Measurements from ENCODE around the gene BORCS6. TPM values are rescaled to one million over a fixed set of nuclear protein-coding genes. Genes with fewer than 3 reads are reported as not detected.

Gene BORCS6
- total and polyA plus RNA-seq, 9 of the 15 experiments (the other 6 are each of a cell fraction or from before 2014, with no cell fraction given) = 0.01 to 7.4 (median 2.3) TPM

DNA sequence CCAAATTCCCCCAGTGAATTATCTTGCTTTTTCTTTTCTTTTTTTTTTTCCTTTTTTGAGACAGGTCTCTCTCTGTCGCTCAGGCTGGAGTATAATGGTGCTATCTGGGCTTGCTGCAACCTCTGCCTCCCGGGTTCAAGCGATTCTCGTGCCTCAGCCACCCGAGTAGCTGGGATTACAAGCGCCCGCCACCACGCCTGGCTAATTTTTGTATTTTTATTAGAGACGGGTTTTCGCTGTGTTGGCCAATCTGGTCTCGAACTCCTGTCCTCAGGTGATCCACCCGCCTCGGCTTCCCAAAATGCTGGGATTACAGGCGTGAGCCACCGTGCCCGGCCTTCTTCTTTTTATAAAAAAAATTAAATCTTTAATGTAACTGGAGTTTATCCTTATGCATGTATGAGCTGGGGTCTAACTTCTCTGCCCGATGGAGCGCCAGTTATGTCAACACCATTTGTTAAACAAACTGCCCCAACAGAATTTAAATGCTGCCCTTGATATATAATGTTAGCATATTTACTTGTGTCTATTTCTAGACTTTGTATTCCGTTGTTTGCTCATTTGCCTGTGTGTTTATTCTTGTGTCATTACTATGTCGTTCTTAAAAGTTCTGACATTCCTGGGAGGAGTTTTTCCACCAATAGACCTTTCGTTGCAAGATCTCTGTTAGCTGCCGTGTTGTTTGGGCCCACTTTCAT, 20.9 kb upstream of the BORCS6 start (continued):
- TF ChIP-seq GTF3C2 (IDR thresholded peaks at IDR 0.05; ENCODE audit: borderline replicate concordance, extremely low read depth, insufficient read length) = no peak

GRCh38 chr17:8209907-8210760, 20.2 kb upstream of the BORCS6 start, which contains the start of gene AURKB:
TSS of gene AURKB (minus strand) at chr17:8210575. CDS start at chr17:8210224, 351 bp downstream.
- Histone ChIP-seq H4K20me1 (replicated peaks; ENCODE audit: control insufficient read depth, insufficient read depth, low read length) (no peaks in the 10 kb centered on the region), H3K79me2 (ENCODE audit: control insufficient read depth, insufficient read depth, low read length) (peaks cover 32% of the 10 kb centered on the region), H3K9ac (ENCODE audit: insufficient read depth in 1 of 2, low read depth in 2 of 2, low read length in 2 of 2) (peak within 1 kb of the TSS; percentile 93 to 95), H3K4me2 (ENCODE audit: insufficient read depth, low read length) (peak within 1 kb of the TSS; percentile 95), H3K4me3 (peak within 1 kb of the TSS; percentile 73), H3K27me3 (ENCODE audit: control insufficient read depth in 2 of 2, insufficient read depth in 2 of 2, low read length in 2 of 2) (no peaks in the 10 kb centered on the region), H2AFZ (ENCODE audit: low read depth, low read length) (peak within 1 kb of the TSS; percentile 82), H3K9me1 (ENCODE audit: control insufficient read depth, insufficient read depth, low read length) (no peaks in the 10 kb centered on the region), H3K27ac (ENCODE audit: extremely low read depth, low read depth, low read length) (peak within 1 kb of the TSS; percentile 94), H3K36me3 (ENCODE audit: control insufficient read depth, insufficient read depth, low read length) (peaks cover 34% of the 10 kb centered on the region), H3K9me3 (replicated peaks; ENCODE audit: control insufficient read depth, insufficient read depth, low read depth, low read length) (no peaks in the 10 kb centered on the region), H3K4me1 (replicated peaks in 1 of 2; ENCODE audit: control insufficient read depth in 2 of 2, insufficient read depth in 2 of 2, low read length in 2 of 2) (peaks cover 17 to 25% of the 10 kb centered on the region in 2 experiments; a peak in 4 of 5 replicates)
- in situ Hi-C loops (cut with MboI) = no loop called here
- TSS peak; percentile 86 for BruUV-seq (replicated peaks)
- DNase-seq (ENCODE audit: extremely low read depth in 1 of 4, low spot score in 3 of 4) = peak; percentile 85 to 95 (median 88)
- intact Hi-C loops (cut with micrococcal nuclease) = loop anchor here (1.0 kb wide), 1 partner anchor 20 kb away; the partner anchor contains the start of gene BORCS6
- peak; percentile 98 for FAIRE-seq
- POLR2A ChIA-PET = interaction anchor here (0.6 to 6.6 kb wide), 16 partner anchors 9 to 712 kb away, joined by 3 to 89 read pairs (median 5); partner anchors contain the start of genes BORCS6, CTC1 and HES7
- WGBS (ENCODE audit: insufficient coverage, low coverage, missing lambda C conversion rate) = under 1% methylated on average over 30 of the region's 46 CpGs
- CTCF ChIA-PET (ENCODE audit: low intra/inter-chr PET ratio) = no interaction called here
- peak; percentile 92 for ATAC-seq
- TF ChIP-seq ZNF445 (CRISPR knock-in tag; IDR thresholded peaks at IDR 0.05; ENCODE audit: low read depth) = no peak
- TF ChIP-seq, protein P1, sequence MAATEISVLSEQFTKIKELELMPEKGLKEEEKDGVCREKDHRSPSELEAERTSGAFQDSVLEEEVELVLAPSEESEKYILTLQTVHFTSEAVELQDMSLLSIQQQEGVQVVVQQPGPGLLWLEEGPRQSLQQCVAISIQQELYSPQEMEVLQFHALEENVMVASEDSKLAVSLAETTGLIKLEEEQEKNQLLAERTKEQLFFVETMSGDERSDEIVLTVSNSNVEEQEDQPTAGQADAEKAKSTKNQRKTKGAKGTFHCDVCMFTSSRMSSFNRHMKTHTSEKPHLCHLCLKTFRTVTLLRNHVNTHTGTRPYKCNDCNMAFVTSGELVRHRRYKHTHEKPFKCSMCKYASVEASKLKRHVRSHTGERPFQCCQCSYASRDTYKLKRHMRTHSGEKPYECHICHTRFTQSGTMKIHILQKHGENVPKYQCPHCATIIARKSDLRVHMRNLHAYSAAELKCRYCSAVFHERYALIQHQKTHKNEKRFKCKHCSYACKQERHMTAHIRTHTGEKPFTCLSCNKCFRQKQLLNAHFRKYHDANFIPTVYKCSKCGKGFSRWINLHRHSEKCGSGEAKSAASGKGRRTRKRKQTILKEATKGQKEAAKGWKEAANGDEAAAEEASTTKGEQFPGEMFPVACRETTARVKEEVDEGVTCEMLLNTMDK (IDR thresholded peaks at IDR 0.05; ENCODE audit: borderline replicate concordance, insufficient read depth, low read depth, low read length, poor library complexity, severe bottlenecking) = no peak
- TF ChIP-seq RBM25 (IDR thresholded peaks at IDR 0.05; ENCODE audit: low read depth, low read length, severe bottlenecking) = peak; percentile 69
- TF ChIP-seq CAMTA2 (CRISPR knock-in tag; conservative IDR thresholded peaks at IDR 0.05) = no peak
- TF ChIP-seq, protein P2, sequence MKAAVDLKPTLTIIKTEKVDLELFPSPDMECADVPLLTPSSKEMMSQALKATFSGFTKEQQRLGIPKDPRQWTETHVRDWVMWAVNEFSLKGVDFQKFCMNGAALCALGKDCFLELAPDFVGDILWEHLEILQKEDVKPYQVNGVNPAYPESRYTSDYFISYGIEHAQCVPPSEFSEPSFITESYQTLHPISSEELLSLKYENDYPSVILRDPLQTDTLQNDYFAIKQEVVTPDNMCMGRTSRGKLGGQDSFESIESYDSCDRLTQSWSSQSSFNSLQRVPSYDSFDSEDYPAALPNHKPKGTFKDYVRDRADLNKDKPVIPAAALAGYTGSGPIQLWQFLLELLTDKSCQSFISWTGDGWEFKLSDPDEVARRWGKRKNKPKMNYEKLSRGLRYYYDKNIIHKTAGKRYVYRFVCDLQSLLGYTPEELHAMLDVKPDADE (conservative IDR thresholded peaks at IDR 0.05; ENCODE audit: control insufficient read depth, low read depth, low read length) = 0 out of 2 replicates have a peak, but pooled peaks have one; percentile 46
- TF ChIP-seq ZNF398 (CRISPR knock-in tag; IDR thresholded peaks at IDR 0.05) = no peak
- TF ChIP-seq EHMT2 (IDR thresholded peaks at IDR 0.05) = no peak
